Epithelial cell of esophagus (primary cell): Measurements from ENCODE around the gene ORC3.

Experiments used
- DNase-seq: peaks from one replicate; pipeline ENCODE4 v3.0.0; 2010; ENCODE audit warnings: low read depth
- H3K4me3 ChIP-seq: 2 replicates; pipeline ENCODE4 v1.5.1; 2011; ENCODE audit warnings: mild to moderate bottlenecking, low read length, control low read depth
- CTCF ChIP-seq: IDR thresholded peaks from 2 replicates; pipeline ENCODE4 v1.5.1; 2011; ENCODE audit warnings: low read depth, mild to moderate bottlenecking, low read length, control low read depth, inconsistent platforms; ENCODE audit not compliant: insufficient read depth; ENCODE audit errors: missing control alignments

ORC3 gene

DNA sequence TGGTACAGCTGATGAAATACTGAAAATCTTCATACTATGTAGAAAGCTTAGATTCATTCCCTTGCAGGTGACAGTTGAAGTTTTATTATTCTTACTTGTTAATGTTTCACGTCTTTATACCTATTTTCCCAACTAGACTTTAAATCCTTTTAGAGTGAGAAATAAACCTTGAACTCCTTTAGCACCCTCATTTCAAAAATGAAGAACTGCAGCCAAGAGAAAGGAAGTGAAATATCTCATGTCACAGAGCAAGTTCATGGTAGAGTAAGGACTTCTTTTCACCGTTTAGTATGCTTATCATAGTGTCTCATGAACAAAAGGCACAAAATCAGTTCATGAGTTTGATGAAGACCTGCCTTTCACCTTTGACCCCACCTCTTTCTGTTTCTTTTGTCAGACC lies 38.5 kb downstream of the ORC3 start:
- TF ChIP-seq CTCF, result no peak
- H3K4me3 ChIP-seq, result no peak overlapping the region
- no peak for DNase-seq

GRCh38 chr6:87628881-87629280 lies 38.9 kb downstream of the ORC3 start:
- DNase-seq, result no peak
- no peak for TF ChIP-seq CTCF

GRCh38 chr6:87630746-87631145 lies 40.8 kb downstream of the ORC3 start:
- no peak for DNase-seq
- no peak overlapping the region for H3K4me3 ChIP-seq
- TF ChIP-seq CTCF, result no peak

More at GRCh38 chr6:87628881-87629280, 38.9 kb downstream of the ORC3 start:
- H3K4me3 ChIP-seq, result no peak overlapping the region

GRCh38 chr6:87633851-87634250 lies 43.9 kb downstream of the ORC3 start:
- no peak for DNase-seq
- H3K4me3 ChIP-seq, result no peak overlapping the region
- no peak for TF ChIP-seq CTCF

DNA sequence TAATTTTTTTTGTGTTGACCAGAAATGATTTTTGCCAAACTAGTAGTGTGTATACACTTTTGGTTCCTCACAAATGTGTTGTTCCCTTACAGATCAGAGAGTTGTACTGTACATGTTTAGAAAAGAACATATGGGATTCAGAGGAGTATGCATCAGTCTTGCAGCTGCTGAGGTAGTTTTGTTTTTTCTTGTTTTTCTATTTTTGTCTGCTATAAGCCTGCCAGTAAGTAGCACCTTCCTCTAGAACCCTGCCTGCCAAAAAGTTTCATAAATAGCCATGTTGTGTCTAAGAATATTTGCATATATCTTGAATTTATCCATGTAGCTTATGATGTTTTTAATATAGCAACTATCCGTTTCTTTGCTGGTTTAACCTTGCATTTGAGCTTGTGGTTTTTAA lies 46.4 kb downstream of the ORC3 start:
- no peak overlapping the region for H3K4me3 ChIP-seq
- no peak for DNase-seq
- no peak for TF ChIP-seq CTCF

GRCh38 chr6:87637106-87637505 lies 47.2 kb downstream of the ORC3 start:
- no peak for DNase-seq
- no peak overlapping the region for H3K4me3 ChIP-seq
- TF ChIP-seq CTCF, result no peak

DNA sequence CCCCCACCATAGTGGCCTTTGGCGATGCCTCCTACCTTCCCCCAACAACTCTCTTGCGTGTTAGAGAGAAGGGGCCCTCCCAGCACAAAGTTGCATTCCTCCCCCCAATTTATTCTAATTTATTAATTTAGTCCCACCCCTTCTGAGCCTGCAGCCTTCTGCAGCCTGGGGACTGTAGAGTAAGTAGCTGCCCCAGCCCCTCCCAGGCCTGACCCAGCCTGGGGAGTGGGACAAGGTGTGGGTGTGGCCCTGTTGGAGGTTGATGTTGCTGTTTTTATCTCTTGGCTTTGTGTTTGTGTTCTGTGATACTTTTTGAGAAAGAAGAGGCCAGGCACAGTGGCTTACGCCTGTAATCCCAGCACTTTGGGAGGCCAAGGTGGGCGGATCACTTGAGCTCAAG lies 49.4 kb downstream of the ORC3 start:
- no peak for TF ChIP-seq CTCF
- H3K4me3 ChIP-seq, result no peak overlapping the region
- DNase-seq, result no peak
